HepG2 (cell line): Measurements from ENCODE around the gene PITRM1. TPM values are rescaled to one million over a fixed set of nuclear protein-coding genes. Genes with fewer than 3 reads are reported as not detected.

Experiments
- ATAC-seq: fragments of 200-7000 bp; cut with Tn5 transposase; 3 replicates; pipeline ENCODE4 v1.9.1; 2020; ENCODE audit warnings: mild to moderate bottlenecking, moderate library complexity
- BruUV-seq: library from RNA; stranded (reverse); fragments of 400-500 nt; replicated peaks from 2 replicates; lab custom pipeline; 2021; lab: Mats Ljungman, UMichigan
- CTCF ChIA-PET: fragments of 300-600 bp; formaldehyde crosslinking; extraction: SDS; loops from one replicate; lab custom pipeline; 2021; ENCODE audit warnings: low total read pairs, inconsistent platforms, low intra/inter-chr PET ratio; lab: Yijun Ruan, JAX
- POLR2A ChIA-PET: fragments of 350-600 bp; sonication (Branson Sonifier 250); formaldehyde crosslinking; loops from one replicate; lab custom pipeline; 2020; ENCODE audit warnings: antibody characterized with exemption, inconsistent platforms; lab: Yijun Ruan, JAX
- DNase-seq: peaks from one replicate; pipeline ENCODE4 v3.0.0-alpha.2; 2015; ENCODE audit warnings: low spot score
- FAIRE-seq: peaks from 3 replicates; lab custom pipeline; 2011; peaks lifted over from hg19 to GRCh38; lab: Jason Lieb, UNC
- H2AFZ ChIP-seq: one replicate; pipeline ENCODE4 v1.6.1; 2011; ENCODE audit warnings: low read length, inconsistent platforms
- H3K27ac ChIP-seq: fragments of 300-600 bp; 3 replicates; pipeline ENCODE4 v1.8.0; 2011; ENCODE audit warnings: mixed run types, mild to moderate bottlenecking, mixed read lengths, low read length, inconsistent platforms; ENCODE audit not compliant: insufficient read depth; ENCODE audit errors: extremely low read length
- H3K27me3 ChIP-seq, 2 experiments: fragments of 200-600 bp in 1 of 2; 2 replicates in 1 of 2; 3 replicates in 1 of 2; pipeline versions ENCODE4 v1.6.0 to v1.8.0; 2011; ENCODE audit warnings: low read length in 2 of 2, mild to moderate bottlenecking in 2 of 2, moderate library complexity in 2 of 2, inconsistent platforms in 1 of 2; ENCODE audit not compliant: insufficient read depth in 2 of 2, control insufficient read depth in 1 of 2
- H3K36me3 ChIP-seq, 2 experiments: fragments of 200-600 bp in 1 of 2; replicated peaks in 1 of 2; 2 replicates in 1 of 2; 3 replicates in 1 of 2; pipeline versions ENCODE4 v1.5.1 to v1.8.0; 2011; ENCODE audit warnings: low read length in 2 of 2, inconsistent platforms in 1 of 2; ENCODE audit not compliant: insufficient read depth in 2 of 2, control insufficient read depth in 1 of 2
- H3K4me1 ChIP-seq: 2 replicates; pipeline ENCODE4 v1.5.1; 2012; ENCODE audit warnings: low read length, inconsistent platforms; ENCODE audit not compliant: insufficient read depth
- H3K4me2 ChIP-seq: 2 replicates; pipeline ENCODE4 v1.6.0; 2011; ENCODE audit warnings: low read depth, low read length, inconsistent platforms
- H3K4me3 ChIP-seq, 3 experiments: fragments of 200-600 bp in 1 of 3; sonication (generic), shearing (Covaris generic) in 1 of 3; replicated peaks in 1 of 3; 2 replicates each; pipeline ENCODE4 v1.5.1; 2011 to 2016; ENCODE audit warnings: low read length in 3 of 3, inconsistent platforms in 2 of 3, low read depth in 2 of 3, mild to moderate bottlenecking in 2 of 3, control low read depth in 1 of 3, mixed read lengths in 1 of 3; ENCODE audit not compliant: insufficient read depth in 1 of 3
- H3K79me2 ChIP-seq: one replicate; pipeline ENCODE4 v1.6.1; 2011; ENCODE audit warnings: low read length, inconsistent platforms; ENCODE audit not compliant: insufficient read depth
- H3K9ac ChIP-seq: 2 replicates; pipeline ENCODE4 v1.6.0; 2011; ENCODE audit warnings: mild to moderate bottlenecking, low read depth, low read length, inconsistent platforms; ENCODE audit not compliant: insufficient read depth
- H3K9me3 ChIP-seq: 2 replicates; pipeline ENCODE4 v1.5.1; 2012; ENCODE audit warnings: mild to moderate bottlenecking, low read length
- H4K20me1 ChIP-seq: 2 replicates; pipeline ENCODE4 v1.6.0; 2011; ENCODE audit warnings: inconsistent platforms, mild to moderate bottlenecking, low read length, moderate library complexity; ENCODE audit not compliant: insufficient read depth
- CBX5 ChIP-seq: sonication (generic); formaldehyde crosslinking; IDR thresholded peaks from 2 replicates; pipeline ENCODE4 v1.4.0; 2020; ENCODE audit warnings: missing genetic modification reagents, borderline replicate concordance
- HIVEP1 ChIP-seq: sonication (generic); formaldehyde crosslinking; IDR thresholded peaks from 2 replicates; pipeline ENCODE4 v1.4.0; 2020; ENCODE audit warnings: mild to moderate bottlenecking, missing genetic modification reagents
- KDM3A ChIP-seq: IDR thresholded peaks from 2 replicates; pipeline ENCODE4 v1.6.1; 2018; ENCODE audit warnings: low read depth, missing compliant biosample characterization
- MXI1 ChIP-seq: IDR thresholded peaks from 3 replicates; pipeline ENCODE4 v1.6.1; 2012; ENCODE audit warnings: low read depth, low read length, inconsistent platforms, borderline replicate concordance
- NFE2 ChIP-seq: sonication (generic); formaldehyde crosslinking; IDR thresholded peaks from 2 replicates; pipeline ENCODE4 v1.4.0; 2020; ENCODE audit warnings: missing genetic modification reagents
- POLR2AphosphoS2 ChIP-seq: IDR thresholded peaks from 2 replicates; pipeline ENCODE4 v1.6.1; 2011; ENCODE audit warnings: low read depth, low read length, improper control_type of control experiment
- RBFOX2 ChIP-seq: fragments of 200-400 bp; formaldehyde crosslinking; IDR thresholded peaks from 2 replicates; pipeline ENCODE4 v1.6.1; 2017; ENCODE audit warnings: low read depth, mild to moderate bottlenecking, low read length
- REXO4 ChIP-seq: sonication (generic); formaldehyde crosslinking; IDR thresholded peaks from 2 replicates; pipeline ENCODE4 v1.8.0; 2022; ENCODE audit warnings: missing genetic modification reagents, mild to moderate bottlenecking, borderline replicate concordance
- SMARCC2 ChIP-seq: fragments of 450-650 bp; IDR thresholded peaks from 2 replicates; pipeline ENCODE4 v1.6.1; 2017; ENCODE audit warnings: antibody characterized with exemption, mild to moderate bottlenecking
- ZEB1 ChIP-seq: IDR thresholded peaks from 2 replicates; pipeline ENCODE4 v1.6.1; 2012; ENCODE audit warnings: mild to moderate bottlenecking, low read depth, inconsistent platforms; ENCODE audit not compliant: insufficient replicate concordance
- ZNF441 ChIP-seq: sonication (generic); formaldehyde crosslinking; IDR thresholded peaks from 2 replicates; pipeline ENCODE4 v1.7.0; 2021; ENCODE audit warnings: missing genetic modification reagents, borderline replicate concordance
- ZNF567 ChIP-seq: sonication (generic); formaldehyde crosslinking; IDR thresholded peaks from 2 replicates; pipeline ENCODE4 v1.8.1; 2023; ENCODE audit warnings: mild to moderate bottlenecking, missing genetic modification reagents, borderline replicate concordance
- ZNF569 ChIP-seq: sonication (generic); formaldehyde crosslinking; IDR thresholded peaks from 2 replicates; pipeline ENCODE4 v1.5.0; 2020; ENCODE audit warnings: mild to moderate bottlenecking, missing genetic modification reagents, moderate library complexity, borderline replicate concordance
- ZSCAN22 ChIP-seq: sonication (generic); formaldehyde crosslinking; IDR thresholded peaks from 2 replicates; pipeline ENCODE4 v1.4.0; 2020; ENCODE audit warnings: mild to moderate bottlenecking, missing genetic modification reagents
- WGBS: methylation state at CpG from one replicate; pipeline ENCODE4 v1.1.6; 2017; ENCODE audit warnings: low lambda C conversion rate; 5-methylcytosine and 5-hydroxymethylcytosine counted together
- in situ Hi-C: cut with HindIII; loops from 2 replicates; pipeline ENCODE4 v1.10.0; 2017; ENCODE audit warnings: low pct_unique_long_range_greater_than_20kb; ENCODE audit not compliant: extremely low pct_ligation_motif_present
- intact Hi-C: fragments of 100-400 bp; cut with micrococcal nuclease; formaldehyde crosslinking; loops from one replicate; pipeline ENCODE4 v1.10.0; 2022; ENCODE audit not compliant: unreplicated experiment
- polyA plus RNA-seq, 8 experiments: library from polyadenylated mRNA; depleted of rRNA in 3 of 8; stranded (reverse) in 7 of 8; unstranded in 1 of 8; fragments of >200 nt; fragmentation: Illumina TruSeq in 4 of 8; extraction: Trizol in 4 of 8; gene quantifications; 2 replicates each; pipeline versions ENCODE4 v1.2.1 to v1.2.3, GENCODE V29; 2011 to 2016; ENCODE audit warnings: low read depth in 4 of 8, missing spikeins in 1 of 8, mixed read lengths in 1 of 8; ENCODE audit not compliant: insufficient read depth in 1 of 8
- total RNA-seq, 5 experiments: library from RNA; depleted of rRNA; stranded (reverse); fragments of >200 nt; fragmentation: Illumina TruSeq; extraction: Trizol; gene quantifications; 2 replicates each; pipeline ENCODE4 v1.2.3, GENCODE V29; 2016; ENCODE audit warnings: low read depth in 1 of 5
- TF ChIP-seq, protein P1 (sequence below): sonication (generic); formaldehyde crosslinking; IDR thresholded peaks from 2 replicates; pipeline ENCODE4 v1.4.0; 2020; ENCODE audit warnings: missing genetic modification reagents, mild to moderate bottlenecking, borderline replicate concordance
- TF ChIP-seq, protein P2 (sequence below): sonication (generic); formaldehyde crosslinking; IDR thresholded peaks from 2 replicates; pipeline ENCODE4 v1.4.0; 2020; ENCODE audit warnings: mild to moderate bottlenecking, missing genetic modification reagents
- TF ChIP-seq, protein P3 (sequence below): sonication (generic); formaldehyde crosslinking; IDR thresholded peaks from 2 replicates; pipeline ENCODE4 v1.8.1; 2023; ENCODE audit warnings: mild to moderate bottlenecking, missing genetic modification reagents

Gene PITRM1
- total and polyA plus RNA-seq, 2 of the 13 experiments (the other 11 are each of a cell fraction or from before 2014, with no cell fraction given), result 16.4 to 29.0 TPM

DNA sequence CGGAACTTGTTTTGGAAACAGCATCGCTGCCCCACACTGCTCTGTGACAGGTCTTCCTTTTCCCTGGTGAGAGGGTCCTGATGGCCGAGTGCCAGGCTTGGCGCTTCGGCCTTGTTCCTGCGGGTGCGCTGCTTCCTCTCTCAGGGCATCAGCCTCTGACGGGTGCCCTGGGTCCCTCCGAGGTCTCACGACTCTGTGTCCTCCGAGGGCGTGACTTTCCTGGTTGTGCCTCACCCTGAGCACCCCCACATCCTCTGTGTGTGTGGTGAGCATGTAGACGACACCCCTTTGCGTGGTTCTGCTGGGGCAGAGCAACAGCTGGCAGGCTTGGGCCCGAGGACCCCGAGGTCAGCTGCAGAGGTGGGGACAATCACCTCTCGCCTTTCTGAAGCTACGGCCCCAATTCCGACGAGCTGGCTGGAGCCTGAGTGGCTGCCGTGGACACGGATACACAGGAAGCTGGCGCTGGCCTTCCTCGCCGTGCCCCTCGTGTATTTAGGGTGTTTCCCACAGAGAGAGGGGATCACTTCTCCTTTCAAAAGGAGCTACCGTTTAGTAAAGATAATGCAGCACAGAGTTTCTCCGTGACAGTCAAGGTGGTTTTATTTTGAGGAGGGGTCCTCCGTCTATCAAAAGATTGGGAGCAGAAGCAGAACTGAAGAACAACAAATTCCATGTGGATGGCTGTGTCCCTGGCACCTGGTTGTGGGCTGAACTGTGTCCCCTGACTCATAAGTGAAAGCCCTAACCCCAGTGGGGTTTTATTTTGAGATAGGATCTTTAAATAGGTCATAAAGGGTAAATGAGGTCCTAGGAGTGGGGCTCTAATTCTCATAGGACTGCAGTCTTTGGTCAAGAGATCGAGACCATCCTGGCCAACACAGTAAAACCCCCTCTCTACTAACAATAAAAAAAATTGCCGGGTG, 36.2 kb upstream of the PITRM1 start:
- WGBS, result 15% methylated on average over 20 of the region's 31 CpGs
- H3K36me3 ChIP-seq, result no peaks in the 10 kb centered on the region
- CTCF ChIA-PET, result no interaction called here
- TF ChIP-seq HIVEP1 (CRISPR knock-in tag) (no peak), REXO4 (CRISPR knock-in tag) (no peak), SMARCC2 (no peak), ZNF567 (CRISPR knock-in tag) (no peak), ZSCAN22 (CRISPR knock-in tag) (no peak), CBX5 (no peak), RBFOX2 (no peak), NFE2 (no peak), KDM3A (CRISPR knock-in tag) (no peak), ZEB1 (no peak), ZNF441 (CRISPR knock-in tag) (no peak), MXI1 (no peak), POLR2AphosphoS2 (no peak), ZNF569 (CRISPR knock-in tag) (no peak)
- TF ChIP-seq, protein P1, sequence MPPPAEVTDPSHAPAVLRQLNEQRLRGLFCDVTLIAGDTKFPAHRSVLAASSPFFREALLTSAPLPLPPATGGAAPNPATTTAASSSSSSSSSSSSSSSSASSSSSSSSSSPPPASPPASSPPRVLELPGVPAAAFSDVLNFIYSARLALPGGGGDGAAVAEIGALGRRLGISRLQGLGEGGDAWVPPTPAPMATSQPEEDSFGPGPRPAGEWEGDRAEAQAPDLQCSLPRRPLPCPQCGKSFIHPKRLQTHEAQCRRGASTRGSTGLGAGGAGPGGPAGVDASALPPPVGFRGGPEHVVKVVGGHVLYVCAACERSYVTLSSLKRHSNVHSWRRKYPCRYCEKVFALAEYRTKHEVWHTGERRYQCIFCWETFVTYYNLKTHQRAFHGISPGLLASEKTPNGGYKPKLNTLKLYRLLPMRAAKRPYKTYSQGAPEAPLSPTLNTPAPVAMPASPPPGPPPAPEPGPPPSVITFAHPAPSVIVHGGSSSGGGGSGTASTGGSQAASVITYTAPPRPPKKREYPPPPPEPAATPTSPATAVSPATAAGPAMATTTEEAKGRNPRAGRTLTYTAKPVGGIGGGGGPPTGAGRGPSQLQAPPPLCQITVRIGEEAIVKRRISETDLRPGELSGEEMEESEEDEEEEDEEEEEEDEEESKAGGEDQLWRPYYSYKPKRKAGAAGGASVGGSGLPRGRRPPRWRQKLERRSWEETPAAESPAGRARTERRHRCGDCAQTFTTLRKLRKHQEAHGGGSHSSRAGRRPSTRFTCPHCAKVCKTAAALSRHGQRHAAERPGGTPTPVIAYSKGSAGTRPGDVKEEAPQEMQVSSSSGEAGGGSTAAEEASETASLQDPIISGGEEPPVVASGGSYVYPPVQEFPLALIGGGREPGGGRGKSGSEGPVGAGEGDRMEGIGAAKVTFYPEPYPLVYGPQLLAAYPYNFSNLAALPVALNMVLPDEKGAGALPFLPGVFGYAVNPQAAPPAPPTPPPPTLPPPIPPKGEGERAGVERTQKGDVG (CRISPR knock-in tag), result no peak
- TF ChIP-seq, protein P2, sequence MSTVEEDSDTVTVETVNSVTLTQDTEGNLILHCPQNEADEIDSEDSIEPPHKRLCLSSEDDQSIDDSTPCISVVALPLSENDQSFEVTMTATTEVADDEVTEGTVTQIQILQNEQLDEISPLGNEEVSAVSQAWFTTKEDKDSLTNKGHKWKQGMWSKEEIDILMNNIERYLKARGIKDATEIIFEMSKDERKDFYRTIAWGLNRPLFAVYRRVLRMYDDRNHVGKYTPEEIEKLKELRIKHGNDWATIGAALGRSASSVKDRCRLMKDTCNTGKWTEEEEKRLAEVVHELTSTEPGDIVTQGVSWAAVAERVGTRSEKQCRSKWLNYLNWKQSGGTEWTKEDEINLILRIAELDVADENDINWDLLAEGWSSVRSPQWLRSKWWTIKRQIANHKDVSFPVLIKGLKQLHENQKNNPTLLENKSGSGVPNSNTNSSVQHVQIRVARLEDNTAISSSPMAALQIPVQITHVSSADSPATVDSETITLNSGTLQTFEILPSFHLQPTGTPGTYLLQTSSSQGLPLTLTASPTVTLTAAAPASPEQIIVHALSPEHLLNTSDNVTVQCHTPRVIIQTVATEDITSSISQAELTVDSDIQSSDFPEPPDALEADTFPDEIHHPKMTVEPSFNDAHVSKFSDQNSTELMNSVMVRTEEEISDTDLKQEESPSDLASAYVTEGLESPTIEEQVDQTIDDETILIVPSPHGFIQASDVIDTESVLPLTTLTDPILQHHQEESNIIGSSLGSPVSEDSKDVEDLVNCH (CRISPR knock-in tag), result no peak
- TF ChIP-seq, protein P3, sequence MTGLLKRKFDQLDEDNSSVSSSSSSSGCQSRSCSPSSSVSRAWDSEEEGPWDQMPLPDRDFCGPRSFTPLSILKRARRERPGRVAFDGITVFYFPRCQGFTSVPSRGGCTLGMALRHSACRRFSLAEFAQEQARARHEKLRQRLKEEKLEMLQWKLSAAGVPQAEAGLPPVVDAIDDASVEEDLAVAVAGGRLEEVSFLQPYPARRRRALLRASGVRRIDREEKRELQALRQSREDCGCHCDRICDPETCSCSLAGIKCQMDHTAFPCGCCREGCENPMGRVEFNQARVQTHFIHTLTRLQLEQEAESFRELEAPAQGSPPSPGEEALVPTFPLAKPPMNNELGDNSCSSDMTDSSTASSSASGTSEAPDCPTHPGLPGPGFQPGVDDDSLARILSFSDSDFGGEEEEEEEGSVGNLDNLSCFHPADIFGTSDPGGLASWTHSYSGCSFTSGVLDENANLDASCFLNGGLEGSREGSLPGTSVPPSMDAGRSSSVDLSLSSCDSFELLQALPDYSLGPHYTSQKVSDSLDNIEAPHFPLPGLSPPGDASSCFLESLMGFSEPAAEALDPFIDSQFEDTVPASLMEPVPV, result no peak

More for the DNA sequence above, 36.2 kb upstream of the PITRM1 start:
- Histone ChIP-seq H3K4me3 (no peak overlapping the region), H3K4me2 (no peak overlapping the region), H4K20me1 (no peaks in the 10 kb centered on the region), H3K27ac (no peak overlapping the region), H3K27me3 (peaks cover 2 to 35% of the 10 kb centered on the region in 2 experiments; a peak in 3 of 5 replicates), H3K4me1 (no peaks in the 10 kb centered on the region), H3K9ac (no peak overlapping the region), H3K79me2 (no peaks in the 10 kb centered on the region), H2AFZ (no peak overlapping the region), H3K9me3 (no peaks in the 10 kb centered on the region)
- intact Hi-C loops, result no loop called here
- FAIRE-seq (no peak), ATAC-seq (no peak), DNase-seq (no peak)
- POLR2A ChIA-PET, result no interaction called here
- in situ Hi-C loops, result no loop called here
- no TSS peak for BruUV-seq
